ENCODE results near the gene EVL.
"Not testable (repeated sequence)": the region's sequence is repeated elsewhere in the genome, so short reads cannot be mapped to it uniquely, and the experiment has no call there.

The EVL gene

DNA sequence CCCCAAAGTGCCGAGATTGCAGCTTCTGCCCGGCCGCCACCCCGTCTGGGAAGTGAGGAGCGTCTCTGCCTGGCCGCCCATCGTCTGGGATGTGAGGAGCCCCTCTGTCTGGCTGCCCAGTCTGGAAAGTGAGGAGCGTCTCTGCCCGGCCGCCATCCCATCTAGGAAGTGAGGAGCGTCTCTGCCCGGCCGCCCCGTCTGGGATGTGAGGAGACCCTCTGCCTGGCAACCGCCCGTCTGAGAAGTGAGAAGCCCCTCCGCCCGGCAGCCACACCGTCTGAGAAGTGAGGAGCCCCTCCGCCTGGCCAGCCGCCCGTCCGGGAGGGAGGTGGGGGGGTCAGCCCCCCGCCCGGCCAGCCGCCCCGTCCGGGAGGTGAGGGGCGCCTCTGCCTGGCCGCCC is 115.4 kb downstream of the EVL start:
- DNase-seq, result not testable (repeated sequence)

DNA sequence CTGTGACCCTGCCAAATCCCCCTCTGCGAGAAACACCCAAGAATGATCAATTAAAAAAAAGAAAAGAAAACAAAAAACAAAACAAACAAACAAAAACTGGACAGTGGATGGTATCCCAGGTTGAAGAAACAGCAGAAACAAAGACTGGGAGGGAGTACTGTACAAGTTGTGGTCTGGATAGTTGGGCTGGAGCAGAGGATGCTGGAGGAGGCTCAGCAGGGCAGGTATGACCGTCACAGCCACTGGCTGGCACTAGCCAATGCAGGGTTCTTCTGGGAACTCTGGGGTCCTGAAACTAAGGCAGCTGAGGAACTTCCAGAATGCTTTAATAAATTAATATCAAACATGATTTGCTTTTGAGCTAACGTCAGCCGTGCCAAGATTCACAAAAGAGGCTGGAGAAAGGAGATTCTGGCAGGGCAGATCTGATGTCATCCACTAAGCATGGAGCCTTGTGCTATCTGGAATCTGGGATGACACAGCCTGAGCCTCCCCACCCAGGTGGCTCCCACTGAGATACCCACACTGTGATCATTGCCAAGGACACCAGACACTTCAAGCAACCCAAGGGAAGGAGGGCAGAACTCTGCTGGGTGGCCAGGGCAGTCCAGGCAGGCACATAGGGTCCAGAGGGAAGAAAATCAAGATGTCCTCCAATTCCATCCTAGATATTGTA is 116.8 kb downstream of the EVL start:
- DNase-seq, result not testable (repeated sequence)

DNA sequence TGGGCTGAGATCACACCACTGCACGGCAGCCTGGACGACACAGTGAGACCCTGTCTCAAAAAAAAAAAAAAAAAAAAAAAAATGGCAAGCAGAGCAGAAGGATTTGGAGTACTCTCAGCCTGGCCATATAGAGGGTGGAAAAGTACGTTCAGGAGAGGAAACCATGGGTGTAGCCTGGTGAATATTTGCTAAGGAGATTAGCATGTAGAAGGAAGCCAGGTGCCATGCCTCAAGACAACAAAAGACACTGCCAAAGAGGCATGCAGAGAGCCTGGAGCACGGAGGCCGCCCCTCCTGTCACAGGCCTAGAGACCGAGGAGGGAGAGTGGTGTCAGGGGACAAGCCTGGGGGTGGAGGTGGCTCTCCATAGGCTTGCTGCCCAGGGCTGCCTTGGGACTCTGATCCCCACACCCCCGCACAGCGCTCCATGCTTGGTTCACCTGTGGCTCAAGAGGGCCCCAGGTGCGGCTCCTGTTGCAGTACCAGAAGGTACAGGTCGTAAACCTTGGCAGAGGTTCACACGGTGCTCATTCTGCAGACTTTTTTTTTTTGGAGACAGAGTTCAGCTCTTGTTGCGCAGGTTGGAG is 122.1 kb downstream of the EVL start:
- DNase-seq, result no peak

DNA sequence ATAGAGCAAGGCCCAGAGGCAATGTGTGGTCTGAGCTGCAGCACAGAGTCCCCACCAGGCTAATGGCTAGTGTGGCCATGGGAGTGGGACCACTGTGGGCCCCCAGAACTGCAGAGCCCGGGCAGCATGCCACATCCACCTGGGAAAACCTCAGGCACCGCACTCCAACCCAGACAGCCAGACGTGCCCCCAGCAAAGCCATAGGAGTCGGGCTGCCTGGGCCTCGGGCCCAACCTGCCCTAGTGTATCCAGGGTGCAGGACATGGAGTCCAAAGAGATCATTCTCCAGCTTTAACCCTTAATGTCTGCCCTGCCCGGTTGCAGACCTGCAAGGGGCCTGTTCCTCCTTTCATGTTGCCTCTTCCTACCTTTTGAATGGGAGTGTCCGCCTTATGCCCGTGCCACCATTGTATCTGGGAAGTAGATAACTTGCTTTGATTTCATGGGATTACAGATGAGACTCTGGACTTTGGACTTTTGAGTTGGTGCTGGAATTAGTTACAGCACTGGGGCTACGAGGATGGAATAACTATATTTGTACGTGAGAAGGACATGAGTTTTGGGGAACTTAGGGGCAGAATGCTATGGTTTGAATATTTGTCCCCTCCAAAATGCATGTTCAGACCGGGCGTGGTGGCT is 123.3 kb downstream of the EVL start:
- DNase-seq, result no peak

DNA sequence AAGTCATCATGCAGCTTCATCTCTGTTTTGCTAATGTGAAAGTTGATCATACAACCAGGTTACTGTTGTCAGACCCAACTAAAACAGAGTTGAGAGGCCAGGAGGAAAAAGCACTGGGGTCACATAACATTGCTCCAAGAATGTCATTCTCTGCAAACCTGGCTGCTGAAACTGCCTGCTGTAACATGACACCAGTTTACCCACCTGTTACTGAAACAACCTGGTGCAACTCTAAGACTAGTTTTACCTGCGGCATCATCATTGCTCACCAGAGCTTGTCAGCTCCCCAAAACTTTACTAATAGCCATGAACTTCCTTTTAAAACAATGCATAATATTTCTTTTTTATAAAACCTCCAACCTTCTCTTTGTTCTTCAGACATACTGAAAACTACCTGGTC is 124.9 kb downstream of the EVL start:
- no peak for DNase-seq

DNA sequence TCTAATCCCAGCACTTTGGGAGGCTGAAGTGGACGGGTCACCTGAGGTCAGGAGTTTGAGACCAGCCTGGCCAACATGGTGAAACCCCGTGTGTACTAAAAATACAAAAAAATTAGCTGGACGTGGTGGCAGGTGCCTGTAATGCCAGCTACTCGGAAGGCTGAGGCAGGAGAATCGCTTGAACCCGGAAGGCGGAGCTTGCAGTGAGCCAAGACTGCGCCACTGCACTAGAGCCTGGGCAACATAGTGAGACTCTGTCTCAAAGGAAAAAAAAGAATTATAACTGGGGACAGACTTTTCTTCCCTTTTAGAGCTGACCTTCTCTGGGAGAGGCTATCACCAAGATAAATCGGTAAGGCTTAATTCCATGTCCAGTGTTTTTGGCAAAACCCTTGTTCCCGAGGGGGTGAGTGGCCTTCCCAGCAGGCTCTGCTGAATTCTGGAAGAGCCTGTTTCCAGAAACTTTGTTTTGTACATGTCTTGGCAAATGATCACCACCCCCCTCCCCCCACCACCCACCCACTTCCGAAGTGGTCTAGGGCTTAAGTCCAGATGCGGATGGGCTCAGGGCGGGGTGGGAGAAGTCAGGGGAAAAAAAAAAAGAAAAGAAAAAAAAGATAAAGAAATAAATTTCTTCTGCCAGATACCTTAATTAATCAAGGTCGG is 126.5 kb downstream of the EVL start:
- no peak for DNase-seq

DNA sequence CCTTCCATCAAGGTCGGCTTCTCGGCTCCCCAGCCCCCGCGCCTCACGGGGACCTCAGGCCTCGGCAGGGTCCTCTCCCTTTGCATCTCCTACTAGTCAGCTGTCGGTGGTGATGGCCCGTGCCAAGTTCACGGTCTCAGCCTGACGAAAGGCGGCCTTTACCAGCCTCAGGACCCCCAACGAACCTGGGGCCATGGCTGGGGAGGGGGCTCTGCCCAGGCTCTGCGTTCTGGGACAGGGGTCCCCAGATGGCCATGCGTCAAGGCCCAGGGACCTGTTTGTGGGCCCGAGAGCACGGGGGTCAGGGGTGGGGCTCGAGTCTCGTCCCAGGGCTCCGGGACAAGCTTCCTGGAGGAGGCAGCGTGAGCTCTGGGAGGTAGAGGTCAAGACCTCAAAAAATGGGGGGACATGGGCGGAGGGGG is 127.0 kb downstream of the EVL start:
- DNase-seq, result no peak

DNA sequence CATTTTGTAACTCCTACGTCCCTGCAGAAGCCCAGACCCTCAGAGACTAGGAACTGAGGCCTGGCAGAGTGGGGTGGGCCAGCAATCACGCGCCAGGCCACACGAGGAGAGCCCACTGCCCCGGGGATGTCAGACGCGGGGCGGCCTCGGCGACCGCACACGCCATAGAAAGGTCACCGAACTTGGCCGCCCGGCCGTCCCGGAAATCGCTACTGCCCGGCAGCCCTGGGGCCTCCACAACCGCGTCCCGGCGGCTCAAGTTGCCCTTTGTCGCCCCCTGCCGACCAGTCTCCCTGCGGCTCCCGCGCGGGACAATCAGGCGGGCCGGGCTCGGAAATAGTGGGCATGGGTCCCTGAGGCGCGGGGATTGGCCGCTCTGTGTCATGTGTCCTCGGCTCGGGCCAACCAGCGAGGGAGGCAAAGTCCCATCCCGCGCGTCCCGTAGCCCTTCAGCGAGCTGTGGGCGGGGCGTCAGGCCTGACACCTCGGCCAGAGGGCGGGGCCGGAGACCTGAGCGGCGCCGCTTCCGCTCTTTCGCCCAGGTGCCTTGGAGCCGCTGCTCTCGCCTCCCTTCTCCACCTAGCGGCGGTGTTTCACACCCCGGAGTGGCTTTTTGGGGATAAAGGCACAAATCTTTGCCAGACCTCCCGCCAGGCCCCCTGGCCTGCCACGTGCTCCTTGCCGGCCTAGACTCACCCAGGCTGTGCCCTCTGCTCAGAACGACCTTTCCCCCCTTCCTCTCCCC is 127.6 kb downstream of the EVL start:
- DNase-seq, result peak; percentile 98

Data from MV-4-11 (cell line).